HG03469 (cell line): ENCODE data around the gene EIF4E1B.

Experiments used
- ATAC-seq: cut with Tn5 transposase; IDR thresholded peaks from one replicate; pipeline ENCODE4 v1.9.1; 2021; ENCODE audit warnings: mild to moderate bottlenecking, moderate library complexity, moderate number of reproducible peaks; ENCODE audit not compliant: unreplicated experiment

The EIF4E1B gene

GRCh38 chr5:176679365-176680225 lies 49.1 kb downstream of the EIF4E1B start:
- ATAC-seq = no peak

GRCh38 chr5:176680226-176680563 lies 49.7 kb downstream of the EIF4E1B start:
- ATAC-seq = no peak

- no peak for ATAC-seq
Measured at GRCh38 chr5:176682016-176682531, 51.6 kb downstream of the EIF4E1B start.

GRCh38 chr5:176685010-176685409 lies 54.5 kb downstream of the EIF4E1B start:
- no peak for ATAC-seq

- ATAC-seq = no peak
Measured at GRCh38 chr5:176687247-176687646, 56.8 kb downstream of the EIF4E1B start.

GRCh38 chr5:176687881-176688280 lies 57.4 kb downstream of the EIF4E1B start:
- no peak for ATAC-seq

- no peak for ATAC-seq
Measured at GRCh38 chr5:176690911-176691310, 60.4 kb downstream of the EIF4E1B start.

- ATAC-seq = no peak
Measured at GRCh38 chr5:176691524-176691923, 61.0 kb downstream of the EIF4E1B start.

- no peak for ATAC-seq
Measured at GRCh38 chr5:176692326-176692725, 61.9 kb downstream of the EIF4E1B start.

- ATAC-seq = no peak
Measured at GRCh38 chr5:176692839-176693476, 62.5 kb downstream of the EIF4E1B start.

- ATAC-seq = no peak
Measured at GRCh38 chr5:176693477-176693851, 63.0 kb downstream of the EIF4E1B start.

- ATAC-seq = no peak
Measured at GRCh38 chr5:176694146-176694545, 63.7 kb downstream of the EIF4E1B start.

GRCh38 chr5:176694631-176695030 lies 64.2 kb downstream of the EIF4E1B start:
- no peak for ATAC-seq

GRCh38 chr5:176695073-176695472 lies 64.6 kb downstream of the EIF4E1B start:
- ATAC-seq = no peak
